Mucosa of rectum (tissue), 2 donors: Measurements from ENCODE around the gene PROZ.

ENCODE experiments used
- H3K27ac ChIP-seq, 2 donors: one replicate each; pipeline ENCODE4 v1.7.0; 2013; ENCODE audit warnings: inconsistent platforms in 2 of 2, low read depth in 2 of 2, low read length in 2 of 2
- H3K27me3 ChIP-seq, 2 donors: one replicate each; pipeline ENCODE4 v1.7.0; 2013; ENCODE audit warnings: low read length in 2 of 2; ENCODE audit not compliant: control insufficient read depth in 2 of 2, insufficient read depth in 2 of 2
- H3K36me3 ChIP-seq, 2 donors: one replicate each; pipeline ENCODE4 v1.7.0; 2013; ENCODE audit warnings: low read length in 2 of 2; ENCODE audit not compliant: control insufficient read depth in 2 of 2, insufficient read depth in 2 of 2
- H3K4me1 ChIP-seq, 2 donors: one replicate each; pipeline ENCODE4 v1.7.0; 2013; ENCODE audit warnings: low read length in 2 of 2, mild to moderate bottlenecking in 1 of 2; ENCODE audit not compliant: control insufficient read depth in 2 of 2, insufficient read depth in 2 of 2
- H3K4me3 ChIP-seq, 2 donors: one replicate each; pipeline ENCODE4 v1.7.0; 2013; ENCODE audit warnings: low read length in 2 of 2
- H3K9ac ChIP-seq, 2 donors: one replicate each; pipeline ENCODE4 v1.7.0; 2013; ENCODE audit warnings: low read length in 2 of 2, low read depth in 1 of 2, mild to moderate bottlenecking in 1 of 2
- H3K9me3 ChIP-seq, 2 donors: one replicate each; pipeline ENCODE4 v1.7.0; 2013; ENCODE audit warnings: low read length in 2 of 2; ENCODE audit not compliant: control insufficient read depth in 2 of 2
- donor health status: healthy.
- donor health status: Normal muscosa, but diverticular disease.

Gene PROZ

DNA sequence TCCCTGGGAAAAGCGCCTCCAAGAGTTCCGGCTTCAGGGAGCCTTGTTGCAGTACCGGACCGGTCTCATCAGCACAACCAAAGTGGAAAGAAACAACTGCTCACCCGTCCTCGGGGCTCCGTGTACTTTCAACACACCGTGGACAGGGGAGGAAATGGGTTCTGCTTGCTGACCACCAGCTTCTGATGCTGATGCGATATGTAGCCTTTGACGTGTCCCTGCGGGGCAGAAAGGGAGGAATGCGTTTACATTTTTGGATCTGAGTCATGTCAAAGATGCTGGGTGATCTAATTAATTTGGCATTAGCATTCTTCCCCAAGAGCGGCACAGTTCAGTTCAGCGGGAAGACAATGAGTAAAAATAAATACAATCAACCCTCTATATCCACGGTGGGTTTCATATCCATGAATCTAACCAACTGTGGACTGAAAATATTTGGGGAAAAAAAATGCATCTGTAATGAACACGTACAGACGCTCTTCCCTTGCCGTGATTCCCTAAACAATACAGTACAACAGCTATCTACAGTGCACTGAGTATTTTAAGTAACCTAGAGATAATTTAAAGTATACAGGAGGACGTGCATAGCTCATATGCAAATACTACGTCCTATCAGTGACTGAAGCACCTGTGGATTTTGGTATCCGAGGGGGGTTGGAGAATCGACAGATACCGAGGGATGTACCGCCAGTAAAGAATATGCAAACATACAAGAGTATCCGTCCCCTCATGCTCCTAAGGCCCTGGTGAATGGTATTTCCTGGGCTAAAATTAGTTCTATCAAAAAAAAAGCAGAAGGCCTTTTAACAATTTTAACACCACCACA is 19.8 kb downstream of the PROZ start:
- peaks cover 45 to 63% of the 10 kb centered on the region in 2 donors for H3K36me3 ChIP-seq
- no peak overlapping the region for H3K4me3 ChIP-seq
- H3K9ac ChIP-seq, result no peak overlapping the region
- H3K27ac ChIP-seq, result no peak overlapping the region
- H3K4me1 ChIP-seq, result peaks cover 0 to 6% of the 10 kb centered on the region in 2 donors
- no peaks in the 10 kb centered on the region for H3K27me3 ChIP-seq
- no peaks in the 10 kb centered on the region for H3K9me3 ChIP-seq

- Histone ChIP-seq H3K4me1 (peaks cover 0 to 6% of the 10 kb centered on the region in 2 donors), H3K9me3 (no peaks in the 10 kb centered on the region), H3K27ac (no peak overlapping the region), H3K4me3 (no peak overlapping the region), H3K27me3 (no peaks in the 10 kb centered on the region), H3K9ac (no peak overlapping the region), H3K36me3 (peaks cover 50 to 68% of the 10 kb centered on the region in 2 donors)
These were observed 20.4 kb downstream of the PROZ start for GRCh38 chr13:113178896-113179167.

DNA sequence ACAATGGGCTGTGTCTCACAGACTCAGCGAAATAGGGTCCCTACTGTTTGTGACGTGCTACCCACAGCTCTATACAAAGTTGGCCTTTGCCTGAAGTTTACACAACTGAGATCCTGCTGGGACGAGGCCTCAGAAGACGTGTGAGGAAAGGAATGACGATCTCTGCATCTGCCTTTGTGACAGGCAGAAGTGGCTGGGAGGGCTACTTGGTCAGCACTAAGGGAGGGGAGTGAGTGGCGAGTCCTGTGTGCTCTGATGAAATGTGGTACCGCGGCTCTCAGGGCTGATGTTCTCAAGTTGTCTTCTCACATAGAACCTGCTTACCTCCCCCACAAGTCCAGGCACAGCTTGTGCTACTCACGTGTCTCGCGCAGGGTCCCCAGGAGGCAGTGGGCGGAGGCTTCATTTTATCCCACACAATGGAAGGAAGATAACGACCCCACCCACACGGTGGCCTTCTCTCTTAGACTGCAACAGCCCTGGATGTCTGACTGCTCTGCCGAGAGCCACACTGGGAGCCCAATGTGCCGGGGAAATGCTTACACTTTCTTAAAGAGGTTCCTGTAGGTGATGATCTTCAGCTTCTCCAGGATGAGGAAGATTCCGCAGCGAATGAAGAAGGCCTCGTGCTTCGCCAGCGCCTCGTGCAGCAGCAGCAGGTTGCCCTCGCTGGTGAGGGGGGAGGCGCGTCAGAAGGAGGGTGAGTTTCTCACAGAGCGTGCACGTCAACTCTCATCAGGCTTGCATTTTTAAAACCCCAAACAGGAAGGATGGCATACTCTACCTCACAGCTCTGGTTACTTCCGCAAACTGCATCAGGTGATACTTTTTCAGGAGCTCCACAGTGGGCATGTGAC is 21.2 kb downstream of the PROZ start:
- Histone ChIP-seq H3K4me3 (no peak overlapping the region), H3K9me3 (no peaks in the 10 kb centered on the region), H3K4me1 (peaks cover 0 to 6% of the 10 kb centered on the region in 2 donors), H3K36me3 (peaks cover 55 to 66% of the 10 kb centered on the region in 2 donors), H3K27ac (no peak overlapping the region), H3K9ac (no peak overlapping the region), H3K27me3 (no peaks in the 10 kb centered on the region)

- peaks cover 49 to 52% of the 10 kb centered on the region in 2 donors for H3K36me3 ChIP-seq
- H3K9me3 ChIP-seq, result no peaks in the 10 kb centered on the region
- H3K9ac ChIP-seq, result no peak overlapping the region
- no peak overlapping the region for H3K27ac ChIP-seq
- H3K4me1 ChIP-seq, result no peaks in the 10 kb centered on the region
- H3K4me3 ChIP-seq, result no peak overlapping the region
- no peaks in the 10 kb centered on the region for H3K27me3 ChIP-seq
These were observed 23.6 kb downstream of the PROZ start for GRCh38 chr13:113182046-113182445.

DNA sequence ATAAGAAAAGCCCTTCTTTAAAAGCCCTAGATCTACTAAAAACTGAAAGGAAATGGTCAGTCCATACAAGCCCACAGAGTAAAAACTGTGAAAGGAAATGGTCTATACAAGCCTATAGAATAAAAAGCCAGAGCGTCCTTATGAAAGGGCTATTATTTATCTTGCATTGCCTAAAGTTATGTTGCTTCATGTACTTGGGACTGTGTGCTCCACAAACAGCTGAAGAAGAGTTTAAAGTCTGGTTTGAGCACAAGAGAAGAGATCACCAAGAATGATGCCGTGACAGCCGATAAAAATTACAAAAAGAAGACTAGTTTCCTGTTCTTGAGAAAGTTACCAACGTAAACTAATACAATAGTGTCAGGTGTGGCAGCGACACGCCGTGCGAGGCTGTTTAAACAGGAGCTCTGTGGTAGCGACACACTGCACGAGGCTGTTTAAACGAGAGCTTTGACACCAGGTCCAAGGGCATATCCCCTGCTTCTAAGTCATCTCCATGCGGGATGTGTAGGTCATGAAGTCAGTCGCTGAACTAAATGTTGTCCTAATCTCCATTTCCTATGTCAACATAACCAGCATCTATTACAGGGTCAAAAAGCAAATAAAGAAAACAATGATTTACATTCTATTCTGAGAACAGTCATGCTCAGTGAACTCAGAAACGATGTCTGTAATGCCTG is 25.1 kb downstream of the PROZ start:
- Histone ChIP-seq H3K36me3 (peaks cover 49 to 52% of the 10 kb centered on the region in 2 donors), H3K27ac (no peak overlapping the region), H3K4me1 (no peaks in the 10 kb centered on the region), H3K4me3 (no peak overlapping the region), H3K9me3 (no peaks in the 10 kb centered on the region), H3K9ac (no peak overlapping the region), H3K27me3 (no peaks in the 10 kb centered on the region)

GRCh38 chr13:113184568-113185440 is 26.4 kb downstream of the PROZ start:
- no peak overlapping the region for H3K4me3 ChIP-seq
- no peaks in the 10 kb centered on the region for H3K27me3 ChIP-seq
- no peaks in the 10 kb centered on the region for H3K9me3 ChIP-seq
- no peaks in the 10 kb centered on the region for H3K4me1 ChIP-seq
- H3K36me3 ChIP-seq, result peaks cover 43 to 48% of the 10 kb centered on the region in 2 donors
- H3K27ac ChIP-seq, result no peak overlapping the region
- H3K9ac ChIP-seq, result no peak overlapping the region

DNA sequence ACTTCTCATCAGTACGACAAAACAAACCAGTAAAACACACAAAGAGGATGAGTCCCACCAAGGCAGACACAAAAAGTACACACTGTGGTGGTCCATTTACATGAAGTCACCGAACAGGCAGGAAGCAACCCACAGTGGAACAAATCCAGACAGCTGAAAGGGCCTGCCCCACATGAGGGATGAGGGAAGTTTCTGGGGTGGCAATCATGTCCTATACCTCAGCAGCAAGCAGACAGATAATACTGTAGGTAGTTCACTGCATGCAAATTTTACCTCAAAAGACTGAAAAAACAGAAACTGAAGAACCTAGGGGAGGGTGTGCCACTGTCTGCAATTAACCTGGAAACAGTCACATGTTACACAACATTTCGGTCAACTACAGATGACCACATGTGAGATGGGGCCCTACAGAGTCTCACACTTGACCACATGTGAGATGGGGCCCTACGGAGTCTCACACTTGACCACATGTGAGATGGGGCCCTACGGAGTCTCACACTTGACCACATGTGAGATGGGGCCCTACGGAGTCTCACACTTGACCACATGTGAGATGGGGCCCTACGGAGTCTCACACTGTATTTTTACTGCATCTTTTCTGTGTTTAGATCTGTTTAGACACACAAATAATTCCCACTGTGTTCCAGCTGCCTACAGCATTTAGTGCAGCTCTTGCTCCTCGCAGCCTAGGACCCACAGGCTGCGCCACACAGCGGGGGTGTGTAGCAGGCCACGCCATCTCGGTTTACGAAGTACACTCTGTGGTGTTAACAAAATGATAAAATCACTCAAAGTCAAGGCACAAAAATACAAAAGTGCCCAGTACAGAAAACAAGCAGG is 27.8 kb downstream of the PROZ start:
- H3K4me1 ChIP-seq, result no peaks in the 10 kb centered on the region
- no peak overlapping the region for H3K9ac ChIP-seq
- H3K36me3 ChIP-seq, result peaks cover 34% of the 10 kb centered on the region in 2 donors
- peak overlapping the region in 1 of 2 donors; percentile 22 for H3K4me3 ChIP-seq
- no peaks in the 10 kb centered on the region for H3K9me3 ChIP-seq
- no peaks in the 10 kb centered on the region for H3K27me3 ChIP-seq
- peak overlapping the region in 1 of 2 donors; percentile 16 for H3K27ac ChIP-seq

DNA sequence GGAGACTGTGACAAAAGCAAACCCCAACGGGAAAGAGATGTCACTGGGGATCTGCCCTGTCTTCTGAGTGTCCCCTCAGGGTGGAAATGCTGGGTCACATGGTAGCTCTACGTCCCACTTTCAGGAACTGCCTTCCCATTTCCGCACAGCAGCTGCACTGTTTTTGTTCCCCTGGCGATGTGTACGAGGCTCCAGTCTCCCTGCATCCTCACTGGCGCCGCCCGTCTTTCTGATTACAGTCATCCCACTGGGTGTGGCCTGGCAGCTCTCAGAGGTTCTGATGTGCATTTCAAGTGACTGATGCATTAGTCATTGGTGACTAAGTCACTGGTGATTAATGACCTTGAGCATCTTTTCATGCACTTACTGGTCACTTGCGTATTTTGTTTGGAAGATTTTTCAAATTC is 28.8 kb downstream of the PROZ start:
- Histone ChIP-seq H3K9ac (no peak overlapping the region), H3K9me3 (no peaks in the 10 kb centered on the region), H3K27me3 (no peaks in the 10 kb centered on the region), H3K4me1 (no peaks in the 10 kb centered on the region), H3K27ac (peak overlapping the region in 1 of 2 donors; percentile 26), H3K4me3 (no peak overlapping the region), H3K36me3 (peaks cover 31 to 33% of the 10 kb centered on the region in 2 donors)
